Right lobe of liver (tissue), 4 donors: ENCODE data around the gene PRXL2A.

Experiments
- CTCF ChIP-seq, 4 donors: fragments of 200-600 bp in 3 of 4; fragments of 450-650 bp in 1 of 4; IDR thresholded peaks; one replicate each; pipeline versions ENCODE4 v1.5.1 to v1.8.0; 2016 to 2022; ENCODE audit warnings: antibody characterized with exemption in 4 of 4, mild to moderate bottlenecking in 2 of 4
- POLR2A ChIP-seq: fragments of 450-650 bp; IDR thresholded peaks from one replicate; pipeline ENCODE4 v1.6.1; 2017; ENCODE audit warnings: antibody characterized with exemption, mild to moderate bottlenecking
- donor health status: DM: no; HTN: no; CAD: no.
- donor health status: DM: no; HTN: no; CAD: no.
- donor health status: DM: no; HTN: yes; CAD: no.

GRCh38 chr10:80371467-80371866 is 36.9 kb upstream of the PRXL2A start:
- TF ChIP-seq CTCF (IDR thresholded peaks at IDR 0.05) (no peak), POLR2A (no peak)
